HepG2 (cell line): ENCODE results near the gene DST. TPM values are rescaled to one million over a fixed set of nuclear protein-coding genes. Genes with fewer than 3 reads are reported as not detected.
A peak's percentile ranks its signal among the peaks of the same experiment; 100 is the strongest.

Experiments used
- BORCS8-MEF2B ChIP-seq: sonication (generic); formaldehyde crosslinking; IDR thresholded peaks from 2 replicates; pipeline ENCODE4 v1.8.0; 2022; ENCODE audit warnings: mild to moderate bottlenecking, missing genetic modification reagents
- MAFK ChIP-seq, 2 experiments: IDR thresholded peaks in 1 of 2; conservative IDR thresholded peaks in 1 of 2; 2 replicates each; pipeline ENCODE4 v1.6.1; 2011; ENCODE audit warnings: improper control_type of control experiment in 2 of 2, low read length in 2 of 2
- NFYB ChIP-seq: sonication (generic); formaldehyde crosslinking; IDR thresholded peaks from 2 replicates; pipeline ENCODE4 v1.4.0; 2020; ENCODE audit warnings: missing genetic modification reagents
- PHF21A ChIP-seq: sonication (generic); formaldehyde crosslinking; IDR thresholded peaks from 2 replicates; pipeline ENCODE4 v1.5.0; 2020; ENCODE audit warnings: mild to moderate bottlenecking, missing genetic modification reagents
- SPEN ChIP-seq: sonication (generic); formaldehyde crosslinking; IDR thresholded peaks from 2 replicates; pipeline ENCODE4 v1.5.1; 2020; ENCODE audit warnings: low read depth, mild to moderate bottlenecking, missing genetic modification reagents
- ZNF317 ChIP-seq: sonication (generic); formaldehyde crosslinking; IDR thresholded peaks from 2 replicates; pipeline ENCODE4 v1.5.0; 2020; ENCODE audit warnings: mild to moderate bottlenecking, missing genetic modification reagents
- polyA plus RNA-seq, 8 experiments: library from polyadenylated mRNA; depleted of rRNA in 3 of 8; stranded (reverse) in 7 of 8; unstranded in 1 of 8; fragments of >200 nt; fragmentation: Illumina TruSeq in 4 of 8; extraction: Trizol in 4 of 8; gene quantifications; 2 replicates each; pipeline versions ENCODE4 v1.2.1 to v1.2.3, GENCODE V29; 2011 to 2016; ENCODE audit warnings: low read depth in 4 of 8, missing spikeins in 1 of 8, mixed read lengths in 1 of 8; ENCODE audit not compliant: insufficient read depth in 1 of 8
- total RNA-seq, 5 experiments: library from RNA; depleted of rRNA; stranded (reverse); fragments of >200 nt; fragmentation: Illumina TruSeq; extraction: Trizol; gene quantifications; 2 replicates each; pipeline ENCODE4 v1.2.3, GENCODE V29; 2016; ENCODE audit warnings: low read depth in 1 of 5
- TF ChIP-seq, protein P1 (sequence below): IDR thresholded peaks from 2 replicates; pipeline ENCODE4 v1.6.1; 2012; ENCODE audit warnings: low read depth, low read length, improper control_type of control experiment
- TF ChIP-seq, protein P2 (sequence below): sonication (generic); formaldehyde crosslinking; IDR thresholded peaks from 2 replicates; pipeline ENCODE4 v1.4.0; 2020; ENCODE audit warnings: missing genetic modification reagents, borderline replicate concordance
- TF ChIP-seq, protein P3 (sequence below): sonication (generic); formaldehyde crosslinking; IDR thresholded peaks from 2 replicates; pipeline ENCODE4 v1.5.1; 2020; ENCODE audit warnings: mild to moderate bottlenecking, missing genetic modification reagents, borderline replicate concordance
- TF ChIP-seq, protein P4 (sequence below), 2 experiments: sonication (generic) in 1 of 2; formaldehyde crosslinking in 1 of 2; IDR thresholded peaks; 2 replicates each; pipeline versions ENCODE4 v1.4.0 to v1.6.1; 2016 to 2020; ENCODE audit warnings: borderline replicate concordance in 1 of 2, low read depth in 1 of 2, mild to moderate bottlenecking in 1 of 2, missing genetic modification reagents in 1 of 2
- TF ChIP-seq, protein P5 (sequence below): sonication (generic); formaldehyde crosslinking; IDR thresholded peaks from 2 replicates; pipeline ENCODE4 v1.5.0; 2020; ENCODE audit warnings: mild to moderate bottlenecking, missing genetic modification reagents

The DST gene
- total and polyA plus RNA-seq, 2 of the 13 experiments (the other 11 are each of a cell fraction or from before 2014, with no cell fraction given), result 64.4 to 89.0 TPM

DNA sequence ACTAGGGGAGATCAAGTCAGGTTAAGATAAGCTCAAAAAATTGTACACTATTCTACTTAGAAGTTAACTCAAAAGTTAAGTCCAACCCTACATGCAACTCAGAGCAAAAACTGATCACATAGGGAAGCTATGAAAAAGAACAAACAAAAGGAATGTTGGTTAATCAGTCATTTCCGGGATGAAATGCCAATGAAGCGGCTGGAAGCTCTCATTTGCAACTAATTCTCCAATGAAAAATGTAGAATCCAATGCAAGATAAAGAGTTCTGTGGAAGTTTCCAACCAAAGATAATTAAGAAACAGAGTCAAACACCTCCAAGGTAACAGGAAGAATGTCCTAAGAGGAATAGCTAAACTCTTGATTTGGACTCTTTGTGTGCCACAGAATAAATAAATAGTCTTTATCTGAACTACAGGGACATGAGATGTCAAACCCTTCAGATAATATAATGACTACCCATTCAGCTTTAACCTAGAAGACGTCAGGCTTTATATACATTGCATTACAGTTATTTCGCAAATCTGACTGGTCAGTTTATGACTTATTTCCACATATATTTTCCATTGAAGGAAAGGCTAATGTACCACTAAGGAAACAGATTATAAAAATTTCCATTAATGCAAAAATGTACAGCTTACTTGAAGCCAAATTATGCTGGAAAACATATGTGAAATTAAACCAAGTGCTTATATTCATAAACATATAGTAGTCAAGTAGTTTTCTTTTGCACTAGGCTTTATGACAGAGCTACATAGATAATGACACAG, 48.0 kb upstream of the DST start (continued):
- TF ChIP-seq, protein P1, sequence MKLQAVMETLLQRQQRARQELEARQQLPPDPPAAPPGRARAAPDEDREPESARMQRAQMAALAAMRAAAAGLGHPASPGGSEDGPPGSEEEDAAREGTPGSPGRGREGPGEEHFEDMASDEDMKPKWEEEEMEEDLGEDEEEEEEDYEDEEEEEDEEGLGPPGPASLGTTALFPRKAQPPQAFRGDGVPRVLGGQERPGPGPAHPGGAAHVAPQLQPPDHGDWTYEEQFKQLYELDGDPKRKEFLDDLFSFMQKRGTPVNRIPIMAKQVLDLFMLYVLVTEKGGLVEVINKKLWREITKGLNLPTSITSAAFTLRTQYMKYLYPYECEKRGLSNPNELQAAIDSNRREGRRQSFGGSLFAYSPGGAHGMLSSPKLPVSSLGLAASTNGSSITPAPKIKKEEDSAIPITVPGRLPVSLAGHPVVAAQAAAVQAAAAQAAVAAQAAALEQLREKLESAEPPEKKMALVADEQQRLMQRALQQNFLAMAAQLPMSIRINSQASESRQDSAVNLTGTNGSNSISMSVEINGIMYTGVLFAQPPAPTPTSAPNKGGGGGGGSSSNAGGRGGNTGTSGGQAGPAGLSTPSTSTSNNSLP, result peak; percentile 76
- TF ChIP-seq, protein P2, sequence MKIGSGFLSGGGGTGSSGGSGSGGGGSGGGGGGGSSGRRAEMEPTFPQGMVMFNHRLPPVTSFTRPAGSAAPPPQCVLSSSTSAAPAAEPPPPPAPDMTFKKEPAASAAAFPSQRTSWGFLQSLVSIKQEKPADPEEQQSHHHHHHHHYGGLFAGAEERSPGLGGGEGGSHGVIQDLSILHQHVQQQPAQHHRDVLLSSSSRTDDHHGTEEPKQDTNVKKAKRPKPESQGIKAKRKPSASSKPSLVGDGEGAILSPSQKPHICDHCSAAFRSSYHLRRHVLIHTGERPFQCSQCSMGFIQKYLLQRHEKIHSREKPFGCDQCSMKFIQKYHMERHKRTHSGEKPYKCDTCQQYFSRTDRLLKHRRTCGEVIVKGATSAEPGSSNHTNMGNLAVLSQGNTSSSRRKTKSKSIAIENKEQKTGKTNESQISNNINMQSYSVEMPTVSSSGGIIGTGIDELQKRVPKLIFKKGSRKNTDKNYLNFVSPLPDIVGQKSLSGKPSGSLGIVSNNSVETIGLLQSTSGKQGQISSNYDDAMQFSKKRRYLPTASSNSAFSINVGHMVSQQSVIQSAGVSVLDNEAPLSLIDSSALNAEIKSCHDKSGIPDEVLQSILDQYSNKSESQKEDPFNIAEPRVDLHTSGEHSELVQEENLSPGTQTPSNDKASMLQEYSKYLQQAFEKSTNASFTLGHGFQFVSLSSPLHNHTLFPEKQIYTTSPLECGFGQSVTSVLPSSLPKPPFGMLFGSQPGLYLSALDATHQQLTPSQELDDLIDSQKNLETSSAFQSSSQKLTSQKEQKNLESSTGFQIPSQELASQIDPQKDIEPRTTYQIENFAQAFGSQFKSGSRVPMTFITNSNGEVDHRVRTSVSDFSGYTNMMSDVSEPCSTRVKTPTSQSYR (CRISPR knock-in tag), result no peak
- TF ChIP-seq, protein P3, sequence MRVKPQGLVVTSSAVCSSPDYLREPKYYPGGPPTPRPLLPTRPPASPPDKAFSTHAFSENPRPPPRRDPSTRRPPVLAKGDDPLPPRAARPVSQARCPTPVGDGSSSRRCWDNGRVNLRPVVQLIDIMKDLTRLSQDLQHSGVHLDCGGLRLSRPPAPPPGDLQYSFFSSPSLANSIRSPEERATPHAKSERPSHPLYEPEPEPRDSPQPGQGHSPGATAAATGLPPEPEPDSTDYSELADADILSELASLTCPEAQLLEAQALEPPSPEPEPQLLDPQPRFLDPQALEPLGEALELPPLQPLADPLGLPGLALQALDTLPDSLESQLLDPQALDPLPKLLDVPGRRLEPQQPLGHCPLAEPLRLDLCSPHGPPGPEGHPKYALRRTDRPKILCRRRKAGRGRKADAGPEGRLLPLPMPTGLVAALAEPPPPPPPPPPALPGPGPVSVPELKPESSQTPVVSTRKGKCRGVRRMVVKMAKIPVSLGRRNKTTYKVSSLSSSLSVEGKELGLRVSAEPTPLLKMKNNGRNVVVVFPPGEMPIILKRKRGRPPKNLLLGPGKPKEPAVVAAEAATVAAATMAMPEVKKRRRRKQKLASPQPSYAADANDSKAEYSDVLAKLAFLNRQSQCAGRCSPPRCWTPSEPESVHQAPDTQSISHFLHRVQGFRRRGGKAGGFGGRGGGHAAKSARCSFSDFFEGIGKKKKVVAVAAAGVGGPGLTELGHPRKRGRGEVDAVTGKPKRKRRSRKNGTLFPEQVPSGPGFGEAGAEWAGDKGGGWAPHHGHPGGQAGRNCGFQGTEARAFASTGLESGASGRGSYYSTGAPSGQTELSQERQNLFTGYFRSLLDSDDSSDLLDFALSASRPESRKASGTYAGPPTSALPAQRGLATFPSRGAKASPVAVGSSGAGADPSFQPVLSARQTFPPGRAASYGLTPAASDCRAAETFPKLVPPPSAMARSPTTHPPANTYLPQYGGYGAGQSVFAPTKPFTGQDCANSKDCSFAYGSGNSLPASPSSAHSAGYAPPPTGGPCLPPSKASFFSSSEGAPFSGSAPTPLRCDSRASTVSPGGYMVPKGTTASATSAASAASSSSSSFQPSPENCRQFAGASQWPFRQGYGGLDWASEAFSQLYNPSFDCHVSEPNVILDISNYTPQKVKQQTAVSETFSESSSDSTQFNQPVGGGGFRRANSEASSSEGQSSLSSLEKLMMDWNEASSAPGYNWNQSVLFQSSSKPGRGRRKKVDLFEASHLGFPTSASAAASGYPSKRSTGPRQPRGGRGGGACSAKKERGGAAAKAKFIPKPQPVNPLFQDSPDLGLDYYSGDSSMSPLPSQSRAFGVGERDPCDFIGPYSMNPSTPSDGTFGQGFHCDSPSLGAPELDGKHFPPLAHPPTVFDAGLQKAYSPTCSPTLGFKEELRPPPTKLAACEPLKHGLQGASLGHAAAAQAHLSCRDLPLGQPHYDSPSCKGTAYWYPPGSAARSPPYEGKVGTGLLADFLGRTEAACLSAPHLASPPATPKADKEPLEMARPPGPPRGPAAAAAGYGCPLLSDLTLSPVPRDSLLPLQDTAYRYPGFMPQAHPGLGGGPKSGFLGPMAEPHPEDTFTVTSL, result no peak; the same call in 1 of the 2 replicates
- TF ChIP-seq, protein P4, sequence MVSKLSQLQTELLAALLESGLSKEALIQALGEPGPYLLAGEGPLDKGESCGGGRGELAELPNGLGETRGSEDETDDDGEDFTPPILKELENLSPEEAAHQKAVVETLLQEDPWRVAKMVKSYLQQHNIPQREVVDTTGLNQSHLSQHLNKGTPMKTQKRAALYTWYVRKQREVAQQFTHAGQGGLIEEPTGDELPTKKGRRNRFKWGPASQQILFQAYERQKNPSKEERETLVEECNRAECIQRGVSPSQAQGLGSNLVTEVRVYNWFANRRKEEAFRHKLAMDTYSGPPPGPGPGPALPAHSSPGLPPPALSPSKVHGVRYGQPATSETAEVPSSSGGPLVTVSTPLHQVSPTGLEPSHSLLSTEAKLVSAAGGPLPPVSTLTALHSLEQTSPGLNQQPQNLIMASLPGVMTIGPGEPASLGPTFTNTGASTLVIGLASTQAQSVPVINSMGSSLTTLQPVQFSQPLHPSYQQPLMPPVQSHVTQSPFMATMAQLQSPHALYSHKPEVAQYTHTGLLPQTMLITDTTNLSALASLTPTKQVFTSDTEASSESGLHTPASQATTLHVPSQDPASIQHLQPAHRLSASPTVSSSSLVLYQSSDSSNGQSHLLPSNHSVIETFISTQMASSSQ (IDR thresholded peaks at IDR 0.05; ENCODE audit: low read depth), result no peak
- TF ChIP-seq, protein P4 (CRISPR knock-in tag; IDR thresholded peaks at IDR 0.05; ENCODE audit: borderline replicate concordance), result no peak
- TF ChIP-seq SPEN (no peak), PHF21A (CRISPR knock-in tag) (no peak), BORCS8-MEF2B (CRISPR knock-in tag) (no peak), MAFK (conservative IDR thresholded peaks at IDR 0.05 in 1 of 2, IDR thresholded peaks at IDR 0.05 in 1 of 2; ENCODE audit: low read length in 2 of 2) (no peak), NFYB (CRISPR knock-in tag) (no peak), ZNF317 (no peak)
- TF ChIP-seq, protein P5, sequence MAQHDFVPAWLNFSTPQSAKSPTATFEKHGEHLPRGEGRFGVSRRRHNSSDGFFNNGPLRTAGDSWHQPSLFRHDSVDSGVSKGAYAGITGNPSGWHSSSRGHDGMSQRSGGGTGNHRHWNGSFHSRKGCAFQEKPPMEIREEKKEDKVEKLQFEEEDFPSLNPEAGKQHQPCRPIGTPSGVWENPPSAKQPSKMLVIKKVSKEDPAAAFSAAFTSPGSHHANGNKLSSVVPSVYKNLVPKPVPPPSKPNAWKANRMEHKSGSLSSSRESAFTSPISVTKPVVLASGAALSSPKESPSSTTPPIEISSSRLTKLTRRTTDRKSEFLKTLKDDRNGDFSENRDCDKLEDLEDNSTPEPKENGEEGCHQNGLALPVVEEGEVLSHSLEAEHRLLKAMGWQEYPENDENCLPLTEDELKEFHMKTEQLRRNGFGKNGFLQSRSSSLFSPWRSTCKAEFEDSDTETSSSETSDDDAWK, result no peak
